Measurements from ENCODE around the gene CNGB1. TPM values are rescaled to one million over a fixed set of nuclear protein-coding genes. Genes with fewer than 3 reads are reported as not detected.

Gene CNGB1
- total and polyA plus RNA-seq, 2 of the 13 experiments (the other 11 are each of a cell fraction or from before 2014, with no cell fraction given) = 0.02 to 0.15 TPM

- TF ChIP-seq BHLHE40 (IDR thresholded peaks at IDR 0.05; ENCODE audit: low read length) = peak; percentile 70; the same call in 1 of the 2 replicates
- peak; percentile 78 for TF ChIP-seq HNF1A (IDR thresholded peaks at IDR 0.05; ENCODE audit: low read depth)
- no peak for TF ChIP-seq HNF1A (CRISPR knock-in tag; IDR thresholded peaks at IDR 0.05; ENCODE audit: borderline replicate concordance)
- no peak for TF ChIP-seq ZFYVE20 (CRISPR knock-in tag; IDR thresholded peaks at IDR 0.05; ENCODE audit: borderline replicate concordance, low read depth)
- TF ChIP-seq KDM3A (CRISPR knock-in tag; IDR thresholded peaks at IDR 0.05; ENCODE audit: low read depth) = 0 out of 2 replicates have a peak, but pooled peaks have one; percentile 14
- TF ChIP-seq ZBTB21 (CRISPR knock-in tag; IDR thresholded peaks at IDR 0.05) = peak; percentile 87
- TF ChIP-seq FOSL1 (CRISPR knock-in tag; IDR thresholded peaks at IDR 0.05; ENCODE audit: borderline replicate concordance) = no peak
- peak; percentile 81; the same call in 1 of the 2 replicates for TF ChIP-seq ZNF460 (CRISPR knock-in tag; IDR thresholded peaks at IDR 0.05; ENCODE audit: borderline replicate concordance)
- TF ChIP-seq ZNF746 (CRISPR knock-in tag; IDR thresholded peaks at IDR 0.05) = peak; percentile 46; the same call in 1 of the 2 replicates
- peak; percentile 95 for TF ChIP-seq ARID3A (IDR thresholded peaks at IDR 0.05; ENCODE audit: low read depth, low read length)
- peak; percentile 13 to 59; a peak in 3 of 4 replicates for TF ChIP-seq POLR2A (IDR thresholded peaks at IDR 0.05; ENCODE audit: insufficient read depth in 1 of 2, low read depth in 2 of 2, low read length in 2 of 2)
- peak; percentile 48; the same call in 1 of the 2 replicates for TF ChIP-seq MEIS2 (CRISPR knock-in tag; IDR thresholded peaks at IDR 0.05)
- peak; percentile 64 for TF ChIP-seq HNF4A (CRISPR knock-in tag; IDR thresholded peaks at IDR 0.05)
- TF ChIP-seq TBX2 (CRISPR knock-in tag; IDR thresholded peaks at IDR 0.05; ENCODE audit: borderline replicate concordance) = no peak; the same call in none of the 2 replicates
- peak; percentile 36; the same call in 1 of the 2 replicates for TF ChIP-seq ZNF710 (CRISPR knock-in tag; IDR thresholded peaks at IDR 0.05; ENCODE audit: borderline replicate concordance)
- TF ChIP-seq ZNF703 (CRISPR knock-in tag; IDR thresholded peaks at IDR 0.05; ENCODE audit: borderline replicate concordance) = peak; percentile 81; the same call in 1 of the 2 replicates
- peak; percentile 77 for TF ChIP-seq FOXP4 (CRISPR knock-in tag; IDR thresholded peaks at IDR 0.05)
- peak; percentile 31; the same call in 1 of the 2 replicates for TF ChIP-seq KLF6 (CRISPR knock-in tag; IDR thresholded peaks at IDR 0.05)
- no peak for TF ChIP-seq FOXA1 (IDR thresholded peaks at IDR 0.05)
- TF ChIP-seq FOXA1 (CRISPR knock-in tag; IDR thresholded peaks at IDR 0.05) = peak; percentile 85
Observed at GRCh38 chr16:57893559-57894389, 77.2 kb downstream of the CNGB1 start (continued).

Measured in HepG2 (cell line).